NCI-H1092 treated with DMSO at 0.1 percent for 48 hours (cell line): Measurements from ENCODE around the gene TBC1D14.
"Not testable (repeated sequence)": the region's sequence is repeated elsewhere in the genome, so short reads cannot be mapped to it uniquely, and the experiment has no call there.

Experiments used
- DNase-seq: peaks from one replicate; lab custom pipeline; 2025; lab: John Stamatoyannopoulos, UW

Gene TBC1D14

DNA sequence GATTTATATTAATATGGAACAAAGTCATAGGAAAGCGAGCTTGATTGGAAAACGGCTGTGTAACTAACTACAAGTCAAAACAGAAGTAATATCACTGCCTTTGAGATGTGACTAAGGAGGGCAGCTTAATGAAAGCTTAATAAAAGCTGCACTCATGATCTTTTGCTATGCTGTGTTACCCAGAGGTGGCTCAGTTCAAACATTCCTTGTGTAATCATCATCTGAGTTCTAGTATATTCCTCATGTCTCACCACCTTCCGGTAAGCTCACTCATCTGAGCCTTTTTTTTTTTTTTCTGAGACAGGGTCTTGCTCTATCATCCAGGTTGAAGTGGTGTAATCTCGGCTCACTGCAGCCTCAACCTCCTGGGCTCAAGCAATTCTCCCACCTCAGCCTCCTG lies 153.2 kb downstream of the TBC1D14 start:
- DNase-seq, result no peak

DNA sequence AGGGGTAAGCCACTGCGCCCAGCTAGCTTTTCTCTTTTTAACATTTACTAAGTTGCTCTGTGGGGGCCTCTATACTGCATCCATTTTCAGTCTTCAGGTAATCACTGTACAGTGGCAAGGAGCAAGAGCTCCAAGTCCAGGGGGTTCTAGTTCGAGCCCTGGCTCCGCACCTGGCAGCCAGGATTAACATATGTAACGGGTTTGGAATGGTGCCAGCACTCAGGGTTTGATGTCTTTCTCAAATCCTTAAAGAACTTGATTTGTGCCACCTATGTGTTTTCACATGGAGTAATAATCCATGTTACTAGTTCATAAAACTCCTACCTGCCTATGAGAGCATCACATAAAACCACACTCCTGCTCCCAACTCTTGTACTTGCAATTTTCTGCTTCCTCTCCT lies 153.7 kb downstream of the TBC1D14 start:
- no peak for DNase-seq

DNA sequence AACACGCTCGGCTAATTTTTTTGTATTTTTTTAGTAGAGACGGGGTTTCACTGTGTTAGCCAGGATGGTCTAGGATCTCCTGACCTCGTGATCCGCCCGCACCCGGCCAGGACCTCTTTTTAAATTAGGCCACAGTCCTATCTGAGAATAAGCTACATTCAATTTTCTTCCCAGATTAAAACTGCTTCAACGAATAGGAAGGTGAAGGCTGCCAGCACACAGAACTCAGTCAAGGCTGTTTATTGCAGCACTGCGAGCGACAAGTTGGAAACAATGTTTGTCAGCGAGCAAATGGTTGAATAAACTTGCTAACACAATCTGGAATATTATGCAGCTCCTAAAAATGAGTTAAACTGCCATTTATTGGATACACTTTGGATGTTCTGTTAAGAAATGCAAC lies 156.4 kb downstream of the TBC1D14 start:
- no peak for DNase-seq

DNA sequence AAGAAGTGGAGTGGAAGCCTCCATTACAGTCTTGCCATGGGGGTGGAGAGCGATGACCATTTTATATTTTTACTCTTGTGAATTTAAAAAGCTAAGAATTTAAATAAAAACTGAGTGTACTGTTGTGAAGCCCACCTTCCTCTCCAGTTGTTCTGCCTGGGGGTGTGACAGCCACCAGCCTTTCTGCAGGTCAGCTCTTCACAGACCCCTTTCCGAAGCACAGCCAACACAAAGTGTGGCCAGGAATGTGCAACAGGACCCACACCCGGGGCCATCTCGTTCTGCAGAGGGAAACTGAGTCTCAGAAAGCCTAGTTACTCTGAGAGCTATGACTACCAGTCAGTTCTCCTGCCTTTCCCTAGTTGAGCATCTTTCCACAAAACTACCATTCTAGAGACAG lies 156.9 kb downstream of the TBC1D14 start:
- DNase-seq, result no peak

DNA sequence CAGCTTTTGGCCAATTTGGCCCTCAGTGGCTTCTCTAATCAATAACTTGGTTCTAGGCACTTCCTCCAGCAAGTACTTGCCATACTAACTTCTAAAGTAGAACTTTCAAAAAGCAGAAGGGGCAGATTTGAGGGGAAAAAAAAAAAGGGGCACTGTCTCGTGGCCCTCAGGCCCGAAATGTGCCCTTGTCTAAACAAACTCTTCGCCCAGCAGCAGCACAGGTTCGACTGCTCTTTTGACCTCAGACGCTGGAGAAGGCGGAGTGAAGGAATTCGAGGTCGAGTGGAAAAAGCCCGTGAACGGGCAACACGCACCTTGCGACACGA lies 157.5 kb downstream of the TBC1D14 start:
- no peak for DNase-seq

DNA sequence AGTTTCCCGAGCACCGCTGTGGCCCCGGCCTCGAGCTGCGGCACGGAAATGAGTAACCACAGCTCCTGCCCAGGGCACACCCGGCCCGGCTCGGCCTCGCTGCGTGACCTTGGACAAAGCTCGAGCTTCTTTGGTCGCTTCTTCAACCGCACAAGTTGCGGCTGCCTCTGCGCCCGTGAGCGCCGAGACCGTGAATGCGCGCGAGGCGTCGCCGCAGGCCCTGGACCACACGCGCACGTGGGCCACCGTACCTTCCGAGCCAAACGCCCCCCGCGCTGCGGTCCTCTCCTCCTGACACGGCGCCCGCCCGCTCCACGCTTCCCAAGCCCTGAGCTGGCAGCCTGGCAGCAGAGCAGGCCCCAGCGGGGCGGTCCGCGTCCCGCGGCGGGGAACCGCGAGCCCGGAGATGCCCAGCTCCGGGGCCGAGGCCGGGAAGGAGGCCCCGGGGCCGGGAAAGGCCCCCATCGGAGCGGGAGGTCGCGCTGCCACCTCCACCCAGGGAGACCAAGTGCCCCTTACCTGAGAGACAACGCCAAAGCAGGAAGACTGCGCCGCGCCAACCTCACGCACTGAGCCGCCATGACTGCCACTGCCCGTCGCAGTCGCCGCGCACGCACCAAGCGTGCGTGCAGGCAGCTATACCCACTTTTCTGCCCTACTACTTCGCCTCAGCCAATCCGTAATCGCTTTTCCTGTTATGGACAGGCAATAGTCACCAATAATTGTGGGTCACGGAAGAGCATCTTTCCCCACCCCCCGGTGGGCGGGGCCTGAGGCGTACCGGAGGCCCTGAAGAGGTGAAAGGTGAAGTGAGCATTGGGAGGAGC lies 158.0 kb downstream of the TBC1D14 start, which contains the start of gene GRPEL1:
Gene GRPEL1 (minus strand): TSS at position 613 of the 827 bp plus-strand sequence. CDS start 32 bp downstream, at position 581.
- DNase-seq, result peak; percentile 99

DNA sequence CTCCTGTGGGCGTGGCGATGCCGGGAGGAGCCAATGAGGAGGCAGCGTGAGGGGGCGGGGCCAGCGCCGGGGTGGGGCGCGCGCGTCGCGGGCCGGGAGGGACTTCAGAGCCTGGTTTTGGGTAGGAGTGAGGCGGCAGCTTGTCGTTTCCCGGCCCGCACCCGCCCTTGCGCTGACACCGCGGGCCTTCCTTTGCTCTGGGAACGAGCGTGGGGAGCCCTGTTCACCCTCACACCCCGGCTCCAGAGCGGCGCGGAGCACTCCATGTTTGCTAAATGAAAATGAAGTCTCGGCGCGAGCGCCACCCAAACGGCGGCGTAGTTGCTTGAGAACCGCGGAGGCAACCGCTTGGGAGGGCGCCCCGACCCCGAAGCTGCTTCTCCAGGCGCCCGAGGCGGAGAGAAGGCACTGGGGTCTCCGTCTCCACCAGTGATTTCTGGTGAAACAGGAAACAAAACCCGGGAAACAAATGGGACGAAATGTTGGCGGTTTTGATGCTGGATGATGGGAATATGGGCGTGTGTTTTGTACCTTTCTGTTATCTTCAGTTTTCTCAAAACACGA lies 158.7 kb downstream of the TBC1D14 start:
- DNase-seq, result no peak

DNA sequence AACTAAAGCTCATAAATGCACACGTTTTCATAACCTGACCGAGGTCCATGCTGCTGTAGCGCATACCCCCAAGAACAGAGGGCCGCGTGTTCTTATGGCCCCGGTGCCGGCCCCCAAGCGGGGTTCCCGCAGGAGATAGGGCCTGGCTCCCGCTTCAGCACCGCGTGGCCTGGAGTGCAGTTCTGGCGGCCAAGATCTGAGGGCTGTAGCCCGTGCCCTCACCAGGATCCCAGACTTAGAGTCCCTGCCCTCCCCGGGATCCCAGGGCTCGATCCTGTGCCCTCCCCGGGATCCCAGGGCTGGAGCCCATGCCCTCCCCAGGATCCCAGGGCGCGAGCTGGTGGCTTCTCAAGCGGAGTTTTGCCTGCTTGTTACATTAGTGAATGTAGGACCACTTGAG lies 159.3 kb downstream of the TBC1D14 start:
- DNase-seq, result peak; percentile 23

DNA sequence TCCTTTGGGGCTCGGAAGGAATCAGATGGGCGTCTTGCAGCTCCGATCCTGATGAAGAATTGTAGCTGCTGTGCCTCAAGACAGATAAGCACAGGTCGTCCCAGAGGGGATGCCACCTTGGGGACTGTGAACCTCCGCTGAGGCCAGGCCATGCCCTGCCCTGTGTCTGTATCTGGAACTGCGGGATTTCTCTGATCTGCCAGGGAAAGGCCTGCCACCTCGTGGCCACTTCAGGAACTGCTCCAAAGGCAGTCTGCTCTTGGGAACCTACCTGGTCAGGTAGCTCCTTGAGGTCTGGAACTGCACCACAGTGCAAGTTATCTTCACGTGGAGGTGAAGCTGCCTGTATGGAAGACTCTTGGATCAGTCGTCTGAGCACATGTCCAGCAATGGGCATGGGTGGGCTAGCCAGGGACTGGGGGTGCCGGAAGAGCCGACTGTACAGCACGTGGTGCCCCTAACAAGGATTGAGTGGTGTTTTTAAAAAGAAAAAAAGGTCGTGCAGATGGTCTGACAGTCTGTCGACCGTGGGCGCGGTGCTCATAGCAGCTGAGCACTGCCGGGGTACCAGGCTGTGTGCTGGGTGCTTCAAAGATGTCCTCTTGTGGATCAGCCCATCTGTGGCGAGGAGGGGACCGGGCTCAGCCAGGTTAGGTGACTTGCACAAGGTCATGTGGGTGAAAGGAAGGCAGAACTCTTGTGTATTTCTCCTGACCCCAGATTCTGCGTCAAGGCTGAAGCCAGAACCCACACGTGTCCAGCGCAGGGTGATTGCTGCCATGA lies 161.3 kb downstream of the TBC1D14 start:
- peak; percentile 29 for DNase-seq

DNA sequence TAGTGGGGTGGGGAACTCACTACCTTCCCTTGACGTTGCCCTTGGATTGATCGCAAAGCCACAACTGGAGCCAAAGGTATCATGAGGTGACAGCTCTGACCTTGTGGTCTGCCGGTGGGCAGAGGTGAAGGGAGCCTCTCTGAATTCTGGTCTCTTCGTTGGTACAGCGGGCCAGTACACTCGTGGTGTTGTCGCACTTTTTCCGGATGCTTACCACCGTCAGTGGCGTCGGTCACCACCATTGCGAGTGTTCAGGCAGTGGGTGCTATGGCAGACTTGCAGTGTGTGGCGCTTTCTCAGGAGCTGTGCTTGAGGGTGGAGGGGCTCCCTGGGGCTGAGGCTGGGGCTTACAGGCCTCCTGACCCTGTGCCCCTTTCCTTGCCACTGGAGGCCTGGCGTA lies 163.4 kb downstream of the TBC1D14 start:
- no peak for DNase-seq

DNA sequence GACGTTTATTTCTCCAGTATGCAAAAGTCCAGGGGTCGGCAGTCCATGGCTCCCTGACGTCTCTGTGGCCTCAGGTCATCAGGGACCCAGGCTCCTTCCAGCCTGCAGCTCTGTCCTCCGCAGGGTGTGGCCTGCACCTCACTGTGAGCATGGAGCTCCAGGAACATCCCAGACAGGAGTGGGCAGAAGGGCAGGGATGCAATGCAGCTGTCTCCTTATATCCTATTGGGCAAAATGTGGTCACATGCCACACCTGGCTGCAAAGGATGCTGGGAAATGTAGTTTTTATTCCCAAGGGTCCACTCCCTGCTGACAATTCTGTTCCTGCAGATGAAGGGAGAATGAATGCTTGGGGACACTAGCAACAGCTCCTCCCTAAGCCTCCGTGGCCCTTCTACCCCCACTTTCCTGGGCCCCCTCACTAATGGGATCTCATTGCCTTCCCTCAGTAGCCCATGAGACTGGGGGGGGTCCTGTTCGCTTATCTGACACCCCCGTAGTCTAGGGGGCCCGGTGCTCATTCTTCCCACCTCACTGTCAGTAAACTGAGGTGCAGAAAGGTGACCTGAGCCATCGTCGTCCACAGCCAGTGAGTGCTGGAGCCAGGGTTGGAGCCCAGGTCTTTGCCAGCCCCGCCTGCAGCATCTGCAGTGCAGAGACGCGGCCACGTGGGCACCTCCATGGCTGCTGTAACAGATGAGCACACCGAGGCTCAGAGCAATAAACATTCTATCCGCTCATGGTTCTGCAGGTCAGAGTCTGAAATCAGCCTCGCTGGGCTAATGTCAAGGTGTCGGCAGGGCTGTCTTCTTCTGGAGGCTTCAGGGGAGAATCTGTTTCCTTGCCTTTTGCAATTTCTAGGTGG lies 164.1 kb downstream of the TBC1D14 start:
- peak; percentile 24 for DNase-seq

DNA sequence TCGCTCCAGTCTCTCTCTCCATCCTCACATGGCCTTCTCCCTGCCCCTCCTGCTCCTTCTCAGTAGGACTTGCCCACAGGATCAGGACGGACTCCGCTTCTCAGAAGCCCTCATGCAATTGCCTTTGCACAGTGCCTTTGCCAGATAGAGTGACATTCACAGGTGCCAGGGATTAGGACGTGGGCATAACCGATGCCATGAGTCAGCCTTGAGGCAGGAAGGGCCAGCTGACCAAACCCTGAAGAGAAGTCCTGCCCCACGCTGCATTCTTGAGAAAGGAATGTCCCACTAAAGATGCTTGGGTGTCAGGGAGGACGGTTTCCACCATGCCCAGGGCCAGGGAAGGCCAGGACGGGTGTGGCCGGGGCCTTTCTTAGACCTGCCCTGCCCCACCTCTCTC lies 164.8 kb downstream of the TBC1D14 start:
- DNase-seq, result no peak

DNA sequence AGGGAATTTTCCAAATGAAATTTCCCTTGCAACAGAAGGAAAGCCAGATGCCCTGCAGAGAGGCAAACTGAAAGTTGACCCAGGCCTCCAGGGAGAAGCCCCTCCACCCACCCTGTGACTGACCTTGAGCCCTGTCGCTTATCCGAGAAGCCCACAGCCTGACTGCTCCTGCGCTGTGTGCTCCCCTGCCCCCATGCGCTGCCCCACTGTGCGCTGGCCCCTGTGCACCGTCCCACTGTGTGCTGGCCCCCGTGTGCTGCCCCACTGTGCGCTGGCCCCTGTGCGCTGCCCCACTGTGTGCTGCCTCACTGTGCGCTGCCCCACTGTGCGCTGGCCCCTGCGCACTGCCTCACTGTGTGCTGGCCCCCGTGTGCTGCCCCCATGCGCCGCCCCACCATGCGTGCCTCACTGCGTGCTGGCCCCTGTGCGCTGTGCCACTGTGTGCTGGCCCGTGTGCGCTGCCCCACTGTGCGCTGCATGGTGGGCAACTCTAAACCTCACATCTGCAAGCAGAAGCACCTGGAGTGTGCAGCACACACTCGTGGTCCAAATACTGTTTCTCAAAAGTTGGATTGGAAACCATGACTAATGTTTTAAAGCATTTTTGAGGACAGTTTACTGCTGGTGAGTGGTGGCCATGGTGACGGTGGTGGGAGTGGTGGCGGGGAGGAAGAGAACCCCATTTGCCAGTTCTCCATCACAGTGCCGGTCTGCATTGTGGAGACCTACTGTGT lies 166.5 kb downstream of the TBC1D14 start:
- no peak for DNase-seq

DNA sequence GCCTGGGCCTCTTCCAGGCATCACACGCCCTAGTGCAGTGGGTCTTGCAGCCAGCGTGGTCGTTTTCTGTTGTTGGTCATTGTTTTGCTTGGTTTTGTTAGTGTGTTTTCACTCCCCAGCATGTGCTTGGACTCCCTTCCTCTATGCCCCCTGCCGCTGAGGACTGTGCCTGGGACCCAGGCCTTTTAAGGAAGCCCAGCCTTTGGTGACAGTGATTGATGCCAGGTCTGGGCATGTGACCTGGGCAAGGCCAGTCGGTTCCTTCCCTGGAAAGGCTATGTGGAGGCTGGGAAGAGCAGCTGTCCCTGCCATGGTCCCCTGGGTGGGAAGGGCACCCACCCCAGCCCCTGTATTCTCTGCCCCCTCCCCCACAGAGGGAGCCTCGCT lies 167.1 kb downstream of the TBC1D14 start:
- no peak for DNase-seq

DNA sequence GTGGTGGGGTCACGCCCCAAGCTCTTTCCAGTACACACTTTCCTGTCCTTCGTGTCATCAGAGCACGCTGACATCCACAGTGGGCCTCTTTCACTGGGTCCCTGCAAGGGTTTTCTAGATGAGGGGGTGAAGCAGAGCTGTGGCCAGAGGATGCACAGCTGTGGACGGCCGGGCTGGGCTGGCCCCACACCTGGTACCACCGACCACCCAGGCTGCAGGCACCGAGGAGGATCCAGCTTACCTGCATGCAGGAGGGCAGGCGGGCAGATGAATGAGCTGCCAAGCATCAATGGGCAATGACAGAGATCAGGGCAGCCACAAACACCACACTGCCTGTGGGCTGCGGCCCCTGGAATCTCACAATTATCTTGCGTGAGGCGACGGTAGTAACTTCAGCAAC lies 167.7 kb downstream of the TBC1D14 start:
- DNase-seq, result no peak

DNA sequence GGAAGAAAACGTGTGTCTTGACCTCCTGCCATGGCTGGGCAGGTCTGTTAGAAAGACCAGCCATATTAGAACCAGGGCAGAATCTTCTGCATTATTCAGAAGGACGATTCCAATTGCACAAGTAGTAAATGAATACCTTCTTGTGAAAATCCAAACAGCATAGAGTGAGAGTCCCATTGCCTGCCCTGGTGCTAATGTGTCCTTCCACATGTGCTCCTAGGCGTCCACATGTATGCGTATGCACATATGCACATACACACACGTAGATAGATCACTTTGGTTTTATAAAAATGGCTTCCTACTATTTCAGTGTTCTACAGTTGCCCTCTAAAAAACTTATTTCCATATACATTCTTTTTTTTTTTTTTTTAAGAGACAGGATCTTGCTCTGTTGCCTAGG lies 168.4 kb downstream of the TBC1D14 start:
- no peak for DNase-seq

DNA sequence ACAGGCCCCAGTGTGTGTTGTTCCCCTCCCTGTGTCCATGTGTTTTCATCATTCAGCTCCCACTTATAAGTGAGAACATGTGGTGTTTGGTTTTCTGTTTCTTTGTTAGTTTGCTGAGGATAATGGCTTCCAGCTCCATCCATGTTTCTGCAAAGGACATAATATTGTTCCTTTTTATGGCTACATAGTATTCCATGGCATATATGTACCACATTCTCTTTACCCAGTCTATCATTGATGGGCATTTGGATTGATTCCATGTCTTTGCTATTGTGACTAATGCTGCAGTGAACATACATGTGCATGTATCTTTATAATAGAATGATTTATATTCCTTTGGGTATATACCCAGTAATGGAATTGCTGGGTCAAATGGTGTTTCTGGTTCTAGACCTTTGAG lies 169.9 kb downstream of the TBC1D14 start:
- not testable (repeated sequence) for DNase-seq

DNA sequence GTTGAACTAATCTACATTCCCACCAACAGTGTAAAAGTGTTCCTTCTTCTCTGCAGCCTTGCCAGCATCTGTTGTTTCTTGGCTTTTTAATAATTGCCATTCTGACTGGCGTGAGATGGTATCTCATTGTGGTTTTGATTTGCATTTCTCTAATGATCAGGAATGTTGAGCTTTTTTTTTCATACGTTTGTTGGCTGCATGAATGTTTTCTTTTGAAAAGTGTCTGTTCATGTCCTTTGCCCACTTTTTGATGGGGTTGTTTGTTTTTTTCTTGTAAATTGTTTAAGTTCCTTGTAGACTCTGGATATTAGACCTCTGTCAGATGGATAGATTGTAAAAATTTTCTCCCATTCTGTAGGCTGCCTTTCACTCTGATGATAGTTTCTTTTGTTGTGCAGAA lies 170.3 kb downstream of the TBC1D14 start:
- DNase-seq, result not testable (repeated sequence)
